HepG2 (cell line): ENCODE data around the gene FOXR1. TPM values are rescaled to one million over a fixed set of nuclear protein-coding genes. Genes with fewer than 3 reads are reported as not detected.
A peak's percentile ranks its signal among the peaks of the same experiment; 100 is the strongest.

Experiments used
- ARID4A ChIP-seq: sonication (generic); formaldehyde crosslinking; IDR thresholded peaks from 2 replicates; pipeline ENCODE4 v1.5.0; 2020; ENCODE audit warnings: mild to moderate bottlenecking, missing genetic modification reagents, borderline replicate concordance
- DZIP1 ChIP-seq: sonication (generic); formaldehyde crosslinking; IDR thresholded peaks from 2 replicates; pipeline ENCODE4 v1.5.0; 2020; ENCODE audit warnings: mild to moderate bottlenecking, missing genetic modification reagents
- ETV6 ChIP-seq: sonication (generic); formaldehyde crosslinking; conservative IDR thresholded peaks from 2 replicates; pipeline ENCODE4 v1.4.0; 2020; ENCODE audit warnings: missing genetic modification reagents
- FUBP1 ChIP-seq: sonication (generic); formaldehyde crosslinking; IDR thresholded peaks from 2 replicates; pipeline ENCODE4 v1.5.1; 2020; ENCODE audit warnings: missing genetic modification reagents, mild to moderate bottlenecking, borderline replicate concordance
- GATAD2A ChIP-seq: IDR thresholded peaks from 2 replicates; pipeline ENCODE4 v1.6.1; 2016
- MED1 ChIP-seq: sonication (generic); formaldehyde crosslinking; IDR thresholded peaks from 2 replicates; pipeline ENCODE4 v1.4.0; 2020; ENCODE audit warnings: missing genetic modification reagents
- MEIS1 ChIP-seq: sonication (generic); formaldehyde crosslinking; IDR thresholded peaks from 2 replicates; pipeline ENCODE4 v1.9.0; 2021; ENCODE audit warnings: mild to moderate bottlenecking, missing genetic modification reagents, moderate library complexity, borderline replicate concordance
- NFIC ChIP-seq: IDR thresholded peaks from 2 replicates; pipeline ENCODE4 v1.6.1; 2012; ENCODE audit warnings: mild to moderate bottlenecking, low read length, inconsistent platforms
- SYNCRIP ChIP-seq: fragments of 200-400 bp; formaldehyde crosslinking; IDR thresholded peaks from 2 replicates; pipeline ENCODE4 v1.6.1; 2018; ENCODE audit warnings: mild to moderate bottlenecking, low read depth, low read length; ENCODE audit not compliant: insufficient read depth
- ZBTB42 ChIP-seq: sonication (generic); formaldehyde crosslinking; IDR thresholded peaks from 2 replicates; pipeline ENCODE4 v1.5.0; 2020; ENCODE audit warnings: mild to moderate bottlenecking, missing genetic modification reagents
- ZNF609 ChIP-seq: sonication (generic); formaldehyde crosslinking; IDR thresholded peaks from 2 replicates; pipeline ENCODE4 v1.4.0; 2020; ENCODE audit warnings: mild to moderate bottlenecking, missing genetic modification reagents, borderline replicate concordance
- ZNF790 ChIP-seq: sonication (generic); formaldehyde crosslinking; IDR thresholded peaks from 2 replicates; pipeline ENCODE4 v1.8.0; 2022; ENCODE audit warnings: missing genetic modification reagents, mild to moderate bottlenecking, borderline replicate concordance
- polyA plus RNA-seq, 8 experiments: library from polyadenylated mRNA; depleted of rRNA in 3 of 8; stranded (reverse) in 7 of 8; unstranded in 1 of 8; fragments of >200 nt; fragmentation: Illumina TruSeq in 4 of 8; extraction: Trizol in 4 of 8; gene quantifications; 2 replicates each; pipeline versions ENCODE4 v1.2.1 to v1.2.3, GENCODE V29; 2011 to 2016; ENCODE audit warnings: low read depth in 4 of 8, missing spikeins in 1 of 8, mixed read lengths in 1 of 8; ENCODE audit not compliant: insufficient read depth in 1 of 8
- total RNA-seq, 5 experiments: library from RNA; depleted of rRNA; stranded (reverse); fragments of >200 nt; fragmentation: Illumina TruSeq; extraction: Trizol; gene quantifications; 2 replicates each; pipeline ENCODE4 v1.2.3, GENCODE V29; 2016; ENCODE audit warnings: low read depth in 1 of 5

FOXR1 gene
- total and polyA plus RNA-seq, 2 of the 13 experiments (the other 11 are each of a cell fraction or from before 2014, with no cell fraction given) = not detected

GRCh38 chr11:118997627-118998387 lies 26.2 kb downstream of the FOXR1 start, which contains the start of gene CENATAC (continued):
- peak; percentile 85 for TF ChIP-seq ARID4A (CRISPR knock-in tag)
- TF ChIP-seq DZIP1 = 0 out of 2 replicates have a peak, but pooled peaks have one; percentile 23
- peak; percentile 62; the same call in 1 of the 2 replicates for TF ChIP-seq ZBTB42
- TF ChIP-seq ETV6 (CRISPR knock-in tag) = no peak; the same call in 1 of the 2 replicates
- peak; percentile 68 for TF ChIP-seq GATAD2A (CRISPR knock-in tag)
- TF ChIP-seq SYNCRIP = no peak
- no peak for TF ChIP-seq MEIS1 (CRISPR knock-in tag)
- TF ChIP-seq MED1 (CRISPR knock-in tag) = peak; percentile 56
- TF ChIP-seq FUBP1 = no peak
- TF ChIP-seq ZNF790 (CRISPR knock-in tag) = no peak; the same call in 1 of the 2 replicates
- TF ChIP-seq NFIC = no peak
- no peak for TF ChIP-seq ZNF609
